NCI-H524 (cell line): ENCODE measurements around the gene RETREG2.
A peak's percentile ranks its signal among the peaks of the same experiment; 100 is the strongest.
"Not testable (repeated sequence)": the region's sequence is repeated elsewhere in the genome, so short reads cannot be mapped to it uniquely, and the experiment has no call there.

Experiments used
- DNase-seq, 2 experiments: peaks; one replicate each; lab custom pipeline; 2025; lab: John Stamatoyannopoulos, UW

The RETREG2 gene

DNA sequence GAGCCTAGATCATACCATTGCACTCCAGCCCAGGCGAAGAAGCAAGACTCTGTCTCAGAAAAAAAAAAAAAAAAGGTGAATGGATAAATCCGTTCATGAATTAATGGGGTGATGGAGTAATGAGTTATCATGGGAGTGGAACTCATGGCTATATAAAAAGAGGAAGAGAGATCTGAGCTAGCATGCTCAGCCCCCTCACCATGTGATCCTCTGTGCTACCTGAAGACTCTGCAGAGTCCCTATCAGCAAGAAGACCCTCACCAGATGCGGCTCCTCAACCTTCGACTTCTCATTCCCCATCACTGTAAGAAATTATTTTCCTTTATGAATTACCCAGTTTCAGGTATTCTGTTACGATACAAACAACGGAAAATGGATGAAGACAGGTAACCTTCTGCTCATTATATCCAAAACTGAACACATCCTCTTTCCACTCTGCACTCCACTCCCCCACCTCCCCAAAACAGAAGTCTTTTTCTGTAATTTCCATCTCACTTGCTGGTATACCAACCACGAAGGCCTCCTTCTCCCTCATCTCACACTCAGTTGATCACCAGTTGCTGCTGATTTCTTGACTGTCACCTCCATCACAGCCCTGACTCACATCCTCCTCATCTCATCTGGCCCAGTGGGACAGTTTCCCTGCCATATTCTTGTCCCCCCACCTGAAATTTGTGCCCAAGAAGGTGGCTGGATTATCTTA, 8.8 kb downstream of the RETREG2 start:
- no peak for DNase-seq

DNA sequence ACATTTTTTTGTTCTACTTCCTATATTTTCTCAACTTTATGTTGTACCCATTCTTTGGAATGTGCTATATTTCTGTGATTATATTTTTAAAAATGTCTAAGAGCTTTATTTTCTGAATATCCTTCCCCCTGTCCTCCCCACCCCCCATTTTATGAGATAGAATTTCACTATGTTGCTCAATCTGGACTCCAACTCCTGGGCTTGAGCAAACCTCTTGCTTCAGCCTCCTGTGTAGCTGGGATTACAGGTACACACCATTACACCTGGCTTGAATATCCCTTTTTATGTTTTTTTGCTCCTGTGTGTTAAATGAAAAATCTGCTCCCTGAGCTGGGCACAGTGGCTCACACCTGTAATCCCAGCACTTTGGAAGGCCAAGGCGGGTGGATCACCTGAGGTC, 19.3 kb downstream of the RETREG2 start:
- no peak for DNase-seq

DNA sequence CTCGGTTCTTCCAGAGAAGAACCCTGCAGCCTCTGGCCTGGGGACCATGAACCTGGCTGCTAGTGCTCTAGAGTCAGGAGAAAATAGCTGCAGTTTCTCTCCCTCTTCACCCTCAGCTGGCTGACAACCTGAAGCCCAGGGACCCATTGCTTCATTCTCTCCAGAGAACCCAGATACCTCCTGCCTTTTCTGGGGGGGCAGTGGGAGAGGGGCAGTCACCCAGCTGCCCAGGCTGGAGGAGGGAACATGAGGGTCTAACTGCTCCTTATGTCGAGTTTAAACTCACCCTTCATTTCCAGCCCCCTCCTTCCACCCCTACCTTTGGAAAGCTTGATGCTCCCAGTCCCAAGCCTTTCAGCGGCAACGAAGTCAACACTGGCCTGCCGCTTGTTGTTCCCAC, 20.9 kb downstream of the RETREG2 start:
- no peak for DNase-seq

DNA sequence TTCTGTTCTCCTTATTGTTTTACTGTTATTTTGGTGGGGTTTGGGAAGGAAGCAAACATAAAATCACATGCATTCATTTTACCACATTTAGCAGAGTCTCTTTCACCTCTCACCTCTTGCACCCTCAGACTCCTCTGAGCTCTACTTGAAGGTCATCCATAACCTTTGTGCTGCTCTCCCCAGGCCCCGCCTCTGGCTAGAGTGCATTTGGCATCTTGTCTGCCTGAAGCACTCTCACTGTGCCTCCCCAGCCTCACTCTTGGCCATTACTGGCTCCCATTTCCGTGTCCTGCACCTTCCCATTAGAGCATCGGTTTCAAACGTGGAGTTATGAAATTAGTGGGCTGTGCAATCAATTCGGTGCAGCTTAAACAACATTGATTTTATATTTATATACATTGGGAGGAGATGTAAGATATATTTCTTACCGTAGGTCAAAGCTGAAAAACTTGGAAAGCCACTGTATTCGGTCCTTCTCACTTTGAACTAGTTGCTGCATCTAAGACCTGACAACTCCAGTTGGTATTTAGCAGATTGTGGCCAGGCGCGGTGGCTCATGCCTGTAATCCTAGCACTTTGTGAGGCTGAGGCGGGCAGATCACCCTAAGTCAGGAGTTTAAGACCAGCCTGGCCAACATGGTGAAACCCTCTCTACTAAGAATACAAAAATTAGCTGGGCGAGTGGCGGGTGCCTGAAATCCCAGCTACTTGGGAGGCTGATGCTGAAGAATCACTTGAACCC, 21.6 kb downstream of the RETREG2 start:
- DNase-seq, result no peak

DNA sequence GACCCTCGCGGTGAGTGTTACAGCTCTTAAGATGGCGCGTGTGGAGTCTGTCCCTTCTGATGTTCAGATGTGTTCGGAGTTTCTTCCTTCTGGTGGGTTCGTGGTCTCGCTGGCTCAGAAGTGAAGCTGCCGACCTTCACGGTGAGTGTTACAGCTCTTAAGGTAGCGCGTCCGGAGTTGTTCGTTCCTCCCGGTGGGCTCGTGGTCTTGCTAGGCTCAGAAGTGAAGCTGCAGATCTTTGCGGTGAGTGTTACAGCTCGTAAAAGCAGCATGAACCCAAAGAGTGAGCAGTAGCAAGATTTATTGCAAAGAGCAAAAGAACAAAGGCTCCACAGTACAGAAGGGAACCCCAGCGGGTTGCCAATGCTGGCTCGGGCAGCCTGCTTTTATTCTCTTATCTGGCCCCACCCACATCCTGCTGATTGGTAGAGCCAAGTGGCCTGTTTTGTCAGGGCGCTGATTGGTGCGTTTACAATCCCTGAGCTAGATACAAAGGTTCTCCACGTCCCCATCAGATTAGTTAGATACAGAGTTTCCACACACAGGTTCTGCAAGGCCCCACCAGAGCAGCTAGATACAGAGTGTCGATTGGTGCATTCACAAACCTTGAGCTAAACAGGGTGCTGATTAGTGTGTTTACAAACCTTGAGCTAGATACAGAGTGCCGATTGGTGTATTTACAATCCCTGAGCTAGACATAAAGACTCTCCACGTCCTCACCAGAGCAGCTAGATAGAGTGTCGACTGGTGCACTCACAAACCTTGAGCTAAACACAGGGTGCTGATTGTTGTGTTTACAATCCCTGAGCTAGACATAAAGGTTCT, 22.6 kb downstream of the RETREG2 start:
- DNase-seq, result not testable (repeated sequence)

DNA sequence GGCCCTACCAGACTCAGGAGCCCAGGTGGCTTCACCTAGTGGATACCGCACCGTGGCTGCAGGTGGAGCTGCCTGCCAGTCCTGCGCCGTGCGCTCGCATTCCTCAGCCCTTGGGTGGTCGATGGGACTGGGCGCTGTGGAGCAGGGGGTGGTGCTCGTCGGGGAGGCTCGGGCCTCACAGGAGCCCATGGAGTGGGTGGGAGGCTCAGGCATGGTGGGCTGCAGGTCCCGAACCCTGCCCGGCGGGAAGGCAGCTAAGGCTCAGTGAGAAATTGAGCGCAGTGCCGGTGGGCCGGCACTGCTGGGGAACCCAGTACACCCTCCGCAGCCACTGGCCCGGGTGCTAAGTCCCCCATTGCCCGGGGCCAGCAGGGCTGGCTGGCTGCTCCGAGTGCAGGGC, 23.3 kb downstream of the RETREG2 start:
- not testable (repeated sequence) for DNase-seq

DNA sequence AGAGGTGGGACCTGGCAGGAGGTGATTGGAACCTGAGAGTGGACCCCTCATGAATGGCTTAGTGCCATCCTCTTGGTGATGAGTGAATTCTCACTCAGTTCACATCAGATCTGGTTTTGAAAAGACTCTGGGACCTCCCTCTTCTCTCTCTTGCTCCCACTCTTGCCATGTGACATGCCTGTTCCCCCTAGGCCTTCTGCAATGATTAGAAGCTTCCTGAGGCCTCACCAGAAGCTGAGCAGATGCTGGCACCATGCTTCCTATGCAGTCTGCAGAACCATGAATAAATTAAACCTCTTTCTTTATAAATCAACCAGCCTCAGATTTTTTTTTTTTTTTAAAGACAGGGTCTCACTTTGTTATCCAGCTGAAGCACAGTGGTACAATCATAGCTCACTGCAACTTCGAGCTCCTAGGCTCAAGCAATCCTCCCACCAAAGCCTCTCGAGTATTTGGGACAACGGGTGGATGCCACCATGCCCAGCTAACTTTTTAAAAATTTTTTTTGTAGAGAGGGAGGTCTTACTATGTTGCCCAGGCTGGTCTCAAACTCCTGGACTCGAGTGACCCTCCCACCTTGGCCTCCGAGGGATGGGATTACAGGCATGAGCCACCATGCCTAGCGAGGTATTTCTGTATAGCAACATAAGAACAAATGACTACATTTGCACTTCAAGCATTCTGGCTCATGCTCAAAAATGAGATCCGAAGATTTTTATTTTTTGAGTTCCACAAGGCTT, 26.5 kb downstream of the RETREG2 start:
- DNase-seq, result no peak

DNA sequence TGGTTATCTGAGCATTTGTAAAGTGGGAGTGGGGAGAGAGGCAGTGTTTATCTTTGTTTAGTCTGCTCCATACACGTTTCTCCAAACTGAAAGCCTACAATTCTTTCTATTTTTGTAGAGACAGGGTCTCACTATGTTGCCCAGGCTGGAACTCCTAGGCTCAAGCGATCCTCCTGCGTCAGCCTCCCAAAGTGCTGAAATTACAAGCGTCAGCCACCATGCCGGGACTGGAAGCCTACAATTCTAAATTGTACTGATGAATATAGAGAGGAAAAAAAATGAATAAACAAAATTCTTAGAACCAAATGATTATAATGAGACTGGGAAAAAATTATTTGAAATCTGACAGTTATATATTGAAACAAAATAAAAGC, 27.1 kb downstream of the RETREG2 start:
- DNase-seq, result no peak

DNA sequence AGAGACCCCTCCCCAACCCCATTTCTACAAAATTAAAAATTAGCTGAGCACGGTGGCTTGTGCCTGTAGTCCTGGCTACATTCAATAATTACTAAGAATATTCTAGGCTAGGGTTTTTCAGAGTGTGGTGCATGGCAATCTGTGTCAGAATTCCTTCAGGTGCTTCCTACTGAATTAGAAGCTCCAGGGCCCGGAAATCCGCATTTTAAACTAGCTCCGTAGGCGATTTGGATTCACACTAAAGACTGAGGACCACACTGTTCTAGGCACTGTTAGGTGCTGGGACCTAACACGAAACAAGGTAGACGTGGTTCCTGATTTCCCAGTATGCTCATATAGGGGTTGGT, 27.9 kb downstream of the RETREG2 start:
- DNase-seq, result no peak

DNA sequence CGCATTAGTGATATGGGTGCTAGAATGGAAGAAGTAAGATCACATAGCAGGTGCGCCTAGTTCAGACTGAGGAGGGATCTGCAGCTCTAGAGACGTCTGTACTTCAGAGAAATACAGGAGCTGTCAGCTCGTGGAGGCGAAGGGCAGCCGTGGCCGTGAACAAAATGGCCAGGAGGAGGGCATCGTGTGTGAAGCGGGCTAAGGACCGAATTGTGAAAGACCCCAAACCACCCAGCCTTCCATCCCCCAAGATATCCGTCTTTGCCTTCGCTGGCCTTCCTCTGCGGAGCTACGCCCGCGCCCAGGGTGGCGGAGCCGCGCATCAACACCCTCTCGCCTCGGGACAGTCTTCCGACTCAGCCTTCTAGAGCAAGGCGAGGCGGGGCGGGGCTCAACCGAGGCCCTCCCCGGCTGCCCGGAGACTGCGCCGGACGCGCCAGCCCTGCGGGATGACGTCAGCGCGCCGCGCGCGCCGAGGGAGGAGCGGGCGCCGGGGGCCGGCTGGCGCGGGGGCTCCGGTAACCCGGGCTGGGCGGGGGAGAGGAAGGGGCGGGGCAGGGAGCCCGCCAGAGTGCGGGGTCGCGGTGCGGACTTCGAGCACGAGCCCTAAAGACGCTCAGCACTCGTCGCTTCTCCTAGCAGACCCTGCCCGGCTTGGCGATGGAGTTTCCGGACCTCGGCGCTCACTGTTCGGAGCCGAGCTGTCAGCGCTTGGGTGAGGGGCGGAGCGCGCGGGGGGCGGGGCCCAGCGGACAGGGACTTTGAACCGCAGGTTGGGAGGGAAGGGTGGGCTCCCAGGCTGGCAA, 28.5 kb downstream of the RETREG2 start, which contains the start of gene ZFAND2B:
ZFAND2B (plus strand) TSS at position 455 of the 806 bp plus-strand sequence; CDS start at position 661, 206 bp downstream.
- peak; percentile 85 to 89 for DNase-seq

DNA sequence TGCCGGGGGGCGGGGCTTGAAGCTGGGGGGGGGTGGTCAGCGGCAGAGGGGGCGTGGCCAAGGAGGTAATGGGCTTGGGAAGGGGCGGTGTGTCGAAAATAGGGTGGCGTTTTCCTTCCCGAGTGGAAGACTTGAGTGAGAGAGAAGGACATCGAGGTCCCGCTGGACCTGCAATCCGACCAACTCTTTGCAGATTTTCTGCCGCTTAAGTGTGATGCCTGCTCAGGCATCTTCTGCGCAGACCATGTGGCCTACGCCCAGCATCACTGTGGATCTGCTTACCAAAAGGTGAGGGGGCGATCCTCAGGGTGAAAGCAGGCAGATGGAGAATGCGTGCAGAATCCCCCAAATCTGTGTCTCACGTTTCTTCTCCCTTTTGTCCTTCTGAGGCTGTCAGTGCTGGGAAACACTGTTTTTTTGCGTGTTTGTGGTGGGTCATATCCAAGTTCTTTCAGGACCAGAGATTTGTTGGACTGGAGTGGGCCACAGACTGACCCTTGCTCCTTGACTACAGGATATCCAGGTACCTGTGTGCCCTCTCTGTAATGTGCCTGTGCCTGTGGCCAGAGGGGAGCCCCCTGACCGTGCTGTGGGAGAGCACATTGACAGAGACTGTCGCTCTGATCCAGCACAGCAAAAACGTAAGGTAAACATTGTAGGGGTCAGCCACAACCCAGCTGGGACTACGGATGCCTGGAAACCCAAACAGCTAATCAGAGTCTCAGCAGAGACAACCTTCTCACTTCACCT, 29.2 kb downstream of the RETREG2 start:
- no peak for DNase-seq

DNA sequence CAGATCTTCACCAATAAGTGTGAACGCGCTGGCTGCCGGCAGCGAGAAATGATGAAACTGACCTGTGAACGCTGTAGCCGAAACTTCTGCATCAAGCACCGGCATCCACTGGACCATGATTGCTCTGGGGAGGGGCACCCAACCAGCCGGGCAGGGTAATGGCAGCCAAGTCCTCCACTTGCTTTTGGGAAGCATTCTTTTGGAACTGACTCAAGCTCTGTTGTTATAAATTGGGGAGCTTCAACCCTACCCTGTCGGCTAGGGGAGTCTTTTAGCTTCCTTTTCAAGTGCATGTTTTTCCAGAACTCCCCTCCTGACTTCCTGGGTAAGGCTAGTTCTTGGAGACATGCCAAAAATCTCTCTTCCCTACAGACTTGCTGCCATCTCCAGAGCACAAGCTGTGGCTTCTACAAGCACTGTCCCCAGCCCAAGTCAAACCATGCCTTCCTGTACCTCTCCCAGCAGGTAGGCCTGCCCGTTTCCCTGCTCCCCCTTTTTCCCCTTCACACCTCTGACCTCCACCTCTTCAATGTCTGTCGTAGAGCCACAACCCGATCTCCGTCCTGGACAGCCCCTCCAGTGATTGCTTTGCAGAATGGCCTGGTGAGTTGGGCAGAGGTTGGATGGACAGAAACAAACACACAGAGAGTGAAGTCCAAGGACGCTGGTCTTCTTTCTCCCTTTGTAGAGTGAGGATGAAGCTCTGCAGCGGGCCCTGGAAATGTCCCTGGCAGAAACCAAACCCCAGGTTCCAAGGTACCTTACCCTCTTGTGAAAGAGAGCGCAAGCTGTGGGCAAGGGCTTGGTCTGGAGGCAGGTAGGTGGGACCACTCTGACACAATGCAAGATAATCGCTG, 30.0 kb downstream of the RETREG2 start:
- no peak for DNase-seq

DNA sequence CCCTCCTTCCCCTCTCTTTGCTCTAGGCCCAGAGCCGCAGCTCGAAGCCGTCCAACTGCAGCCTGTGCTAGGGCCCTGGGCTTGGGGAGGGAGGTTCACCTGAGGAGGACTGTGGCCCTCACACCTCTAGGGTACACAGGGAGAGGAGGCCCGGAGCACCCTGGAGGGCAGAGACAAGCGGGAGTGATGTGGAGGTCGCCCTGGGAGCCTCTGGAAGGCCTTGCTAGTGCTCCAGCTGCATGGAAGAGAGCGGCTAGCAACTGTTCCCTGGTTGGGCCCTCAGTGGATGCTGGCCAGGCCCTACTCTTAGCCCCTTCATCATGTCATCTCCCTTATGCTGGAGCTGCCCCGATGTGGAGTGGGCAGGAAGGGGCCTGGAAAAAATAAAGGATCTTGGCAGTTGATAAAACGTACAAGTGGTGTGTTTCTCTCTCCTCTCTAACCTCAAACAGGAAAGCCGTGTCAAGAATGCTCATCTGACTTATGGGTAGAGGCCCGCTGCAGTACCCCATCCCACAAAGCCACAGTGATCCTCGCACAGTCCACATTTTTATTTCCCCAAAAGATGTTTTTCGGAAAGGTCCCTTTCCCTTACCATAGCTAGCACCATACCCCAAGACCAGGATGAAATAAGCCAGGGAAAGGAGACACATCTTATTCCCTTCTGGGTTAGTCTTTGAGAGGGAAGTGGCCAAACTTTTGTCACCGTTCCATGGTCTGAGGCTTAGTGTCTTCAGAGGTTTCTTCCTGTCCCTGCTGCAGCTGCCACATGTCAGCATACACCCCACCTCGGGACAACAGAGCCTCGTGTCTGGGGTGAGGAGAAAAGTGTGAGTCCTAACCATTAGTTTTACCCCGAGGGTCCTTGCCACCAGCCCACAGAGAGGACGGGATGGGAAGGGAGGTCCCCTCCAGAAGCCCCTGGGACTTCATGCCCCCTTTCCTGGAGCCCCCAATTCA, 31.4 kb downstream of the RETREG2 start:
- DNase-seq, result no peak

DNA sequence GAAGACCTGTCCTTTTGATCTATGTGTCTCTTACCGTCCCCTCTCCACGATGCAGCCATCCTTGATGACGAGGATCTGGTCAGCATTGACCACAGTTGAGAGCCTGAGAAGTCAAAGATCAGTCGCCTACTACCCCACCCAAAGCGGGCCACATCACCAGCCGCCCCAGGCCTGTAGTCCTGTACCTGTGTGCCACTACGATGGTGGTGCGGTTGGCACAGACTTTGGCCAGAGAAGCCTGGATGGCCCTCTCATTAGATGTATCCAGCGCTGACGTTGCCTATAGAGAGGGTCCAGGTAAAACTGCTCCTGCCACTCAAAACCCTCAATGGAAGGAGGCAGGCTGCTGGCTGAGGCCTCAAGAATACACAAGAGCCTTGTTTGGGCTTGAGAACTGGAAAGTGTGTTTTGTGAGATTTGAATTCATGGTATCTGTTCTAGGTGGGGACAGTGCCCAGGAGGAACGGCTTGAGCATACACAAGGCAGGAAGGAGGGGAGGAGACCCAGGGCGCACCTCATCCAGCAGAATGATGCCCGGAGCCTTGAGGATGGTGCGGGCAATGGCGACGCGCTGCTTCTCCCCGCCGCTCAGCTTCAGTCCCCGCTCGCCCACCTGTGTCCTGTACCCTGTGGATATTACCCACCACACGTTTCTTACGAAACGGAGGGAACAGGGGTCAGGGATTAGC, 32.3 kb downstream of the RETREG2 start:
- DNase-seq, result no peak

DNA sequence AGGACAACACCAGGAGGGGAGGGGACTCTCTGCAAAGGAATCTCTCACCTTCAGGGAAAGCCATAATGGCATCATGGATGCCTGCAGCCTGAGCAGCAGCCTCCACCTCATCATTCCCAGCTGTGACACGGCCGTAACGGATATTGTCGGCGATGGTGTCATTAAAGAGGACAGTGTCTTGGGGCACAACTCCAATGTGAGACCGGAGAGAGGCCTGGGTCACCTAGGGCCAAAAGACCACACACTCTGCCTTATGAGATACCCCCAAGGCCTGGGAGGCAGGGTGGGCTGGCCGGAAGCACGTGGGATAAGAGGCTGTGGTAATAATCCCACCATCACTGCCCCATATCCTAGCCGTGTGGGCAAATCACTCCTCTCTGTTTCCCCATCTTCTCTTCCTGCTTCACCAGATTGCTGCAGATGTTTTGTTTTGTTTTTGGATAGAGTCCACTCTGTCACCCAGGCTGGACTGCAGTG, 32.8 kb downstream of the RETREG2 start:
- DNase-seq, result no peak

DNA sequence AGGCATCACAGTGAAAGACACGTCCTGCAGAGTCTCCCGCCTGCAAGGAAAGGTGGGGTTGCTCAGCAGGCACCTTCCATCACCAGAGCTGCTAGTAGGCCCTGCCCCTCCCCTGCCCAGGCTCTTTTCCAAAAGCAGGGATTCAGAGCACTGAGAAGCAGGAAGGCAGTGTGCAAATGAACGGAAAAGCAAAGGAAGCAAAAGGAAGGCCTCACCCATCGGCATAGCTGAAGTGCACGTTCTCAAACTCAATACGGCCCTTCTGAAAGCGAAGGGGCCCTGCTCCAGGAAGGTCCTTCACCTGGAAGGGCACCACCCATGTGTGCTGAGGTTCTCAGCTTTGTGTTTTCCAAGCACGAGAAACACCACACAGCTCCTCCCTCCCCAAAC, 34.9 kb downstream of the RETREG2 start:
- DNase-seq, result no peak

DNA sequence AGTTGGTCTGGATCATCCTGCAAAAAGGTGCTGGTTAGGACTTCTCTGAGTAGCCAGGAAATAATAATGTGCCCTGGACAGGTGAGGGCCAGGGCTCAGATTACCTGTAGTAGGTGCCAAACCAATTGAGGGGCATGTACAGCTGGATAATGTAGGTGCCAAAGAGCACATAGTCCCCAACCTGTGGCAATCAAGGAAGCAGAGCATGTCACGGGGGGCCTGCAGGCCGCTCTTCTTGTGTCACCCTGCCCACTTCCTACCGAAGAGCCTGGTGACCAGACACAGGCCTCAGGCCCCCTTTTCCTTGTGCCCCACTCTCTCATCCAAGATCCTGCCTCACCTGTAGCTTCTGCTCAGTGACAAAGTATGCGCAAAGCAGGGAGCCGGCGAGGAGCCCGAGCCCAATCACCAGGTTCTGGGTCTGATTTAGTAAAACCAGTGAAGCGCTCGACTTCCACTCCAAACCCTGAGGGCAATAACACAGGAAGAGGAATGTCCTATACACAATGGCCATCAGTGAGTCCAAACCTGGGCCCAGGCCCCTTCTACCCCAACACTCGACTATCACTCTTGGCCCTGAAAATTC, 35.5 kb downstream of the RETREG2 start:
- DNase-seq, result no peak
